ENCODE measurements around the gene ZEB2. TPM values are rescaled to one million over a fixed set of nuclear protein-coding genes. Genes with fewer than 3 reads are reported as not detected.

ZEB2 gene
- total RNA-seq, 1 experiment from 2014 or later = 1.2 TPM

DNA sequence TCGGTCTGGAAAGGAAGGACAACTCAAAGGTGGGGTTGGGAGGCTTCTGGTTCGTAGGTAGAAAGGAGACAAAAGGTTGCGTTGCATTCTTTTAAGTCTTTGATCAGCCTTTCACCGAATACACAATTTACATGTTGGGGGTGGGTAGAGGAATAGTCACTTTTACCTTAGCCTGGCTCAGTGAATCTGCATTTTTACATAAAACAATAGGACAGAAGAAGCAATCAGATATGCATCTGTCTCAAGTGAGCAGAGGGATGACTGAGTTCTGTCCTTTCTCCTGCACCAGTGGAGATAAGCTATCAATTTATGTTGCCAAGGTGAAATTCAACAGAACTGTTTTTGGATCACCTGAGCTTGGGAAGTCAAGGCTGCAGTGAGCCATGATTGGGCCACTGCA, 173.7 kb downstream of the ZEB2 start:
- H3K27ac ChIP-seq (ENCODE audit: insufficient read length, low read depth, low read length) = no peak overlapping the region
- H2BK120ac ChIP-seq (ENCODE audit: low read depth, low read length, poor library complexity, severe bottlenecking) = no peak overlapping the region
- no peaks in the 10 kb centered on the region for H3K27me3 ChIP-seq (ENCODE audit: insufficient read depth, low read length)
- H3T11ph ChIP-seq (ENCODE audit: low read length) = no peak overlapping the region
- no peak overlapping the region for H2BK12ac ChIP-seq (ENCODE audit: insufficient read length, low read depth, low read length)
- H3K14ac ChIP-seq (ENCODE audit: insufficient read depth, low read length) = no peak overlapping the region
- no peak overlapping the region for H2AK5ac ChIP-seq (ENCODE audit: insufficient read length, low read length)
- H3K23me2 ChIP-seq (ENCODE audit: insufficient read length, low read depth, low read length, poor library complexity, severe bottlenecking) = no peaks in the 10 kb centered on the region
- H3K23ac ChIP-seq (ENCODE audit: insufficient read length, low read depth, low read length) = no peak overlapping the region
- H2AFZ ChIP-seq (ENCODE audit: low read length) = no peak overlapping the region
- peaks cover 10% of the 10 kb centered on the region; the same call in 1 of the 2 replicates for H3K4me1 ChIP-seq (ENCODE audit: insufficient read depth, low read length)
- DNase-seq = no peak
- WGBS (ENCODE audit: extremely low coverage, insufficient read length, low lambda C conversion rate) = no CpG with 5 or more reads among the region's 4 CpGs
- no peaks in the 10 kb centered on the region for H3K9me3 ChIP-seq (ENCODE audit: control insufficient read depth, low read depth, low read length)
- Mint-ChIP-seq H3K27ac (no peak overlapping the region), H3K4me1 (peaks cover 38 to 41% of the 10 kb centered on the region in 2 experiments), H3K36me3 (ENCODE audit: insufficient read depth in 1 of 3, low read depth in 3 of 3) (no peaks in the 10 kb centered on the region), H3K4me3 (no peak overlapping the region), H3K27me3 (ENCODE audit: low read depth) (peaks cover 1% of the 10 kb centered on the region), H3K9me3 (no peaks in the 10 kb centered on the region)
- no peak overlapping the region for H4K5ac ChIP-seq (ENCODE audit: insufficient read length, low read depth, low read length)
- no peaks in the 10 kb centered on the region for H3K79me1 ChIP-seq (ENCODE audit: insufficient read depth, low read depth, low read length, poor library complexity, severe bottlenecking)
- no peaks in the 10 kb centered on the region for H3K79me2 ChIP-seq (ENCODE audit: insufficient read depth, low read length)
- H2BK15ac ChIP-seq (ENCODE audit: low read depth, low read length) = no peak overlapping the region
- H3K4ac ChIP-seq (ENCODE audit: low read depth, low read length) = no peak overlapping the region
- H2BK5ac ChIP-seq (ENCODE audit: insufficient read length, low read length) = no peak overlapping the region
- no peak overlapping the region for H4K8ac ChIP-seq (replicated peaks; ENCODE audit: insufficient read length, low read depth, low read length)
- no peak overlapping the region for H3K4me2 ChIP-seq (ENCODE audit: insufficient read depth, insufficient read length, low read length)
- no peak overlapping the region for H4K91ac ChIP-seq (ENCODE audit: insufficient read length, low read depth, low read length)
- H2BK20ac ChIP-seq (ENCODE audit: low read depth, low read length, poor library complexity, severe bottlenecking) = no peak overlapping the region
- H4K20me1 ChIP-seq (ENCODE audit: control insufficient read depth, insufficient read depth, insufficient read length) = no peaks in the 10 kb centered on the region
- H3K18ac ChIP-seq (ENCODE audit: insufficient read length, low read depth, low read length) = no peak overlapping the region
- no peak overlapping the region for H3K9ac ChIP-seq (ENCODE audit: extremely low read depth, insufficient read length, low read length)
- TF ChIP-seq, protein P1, sequence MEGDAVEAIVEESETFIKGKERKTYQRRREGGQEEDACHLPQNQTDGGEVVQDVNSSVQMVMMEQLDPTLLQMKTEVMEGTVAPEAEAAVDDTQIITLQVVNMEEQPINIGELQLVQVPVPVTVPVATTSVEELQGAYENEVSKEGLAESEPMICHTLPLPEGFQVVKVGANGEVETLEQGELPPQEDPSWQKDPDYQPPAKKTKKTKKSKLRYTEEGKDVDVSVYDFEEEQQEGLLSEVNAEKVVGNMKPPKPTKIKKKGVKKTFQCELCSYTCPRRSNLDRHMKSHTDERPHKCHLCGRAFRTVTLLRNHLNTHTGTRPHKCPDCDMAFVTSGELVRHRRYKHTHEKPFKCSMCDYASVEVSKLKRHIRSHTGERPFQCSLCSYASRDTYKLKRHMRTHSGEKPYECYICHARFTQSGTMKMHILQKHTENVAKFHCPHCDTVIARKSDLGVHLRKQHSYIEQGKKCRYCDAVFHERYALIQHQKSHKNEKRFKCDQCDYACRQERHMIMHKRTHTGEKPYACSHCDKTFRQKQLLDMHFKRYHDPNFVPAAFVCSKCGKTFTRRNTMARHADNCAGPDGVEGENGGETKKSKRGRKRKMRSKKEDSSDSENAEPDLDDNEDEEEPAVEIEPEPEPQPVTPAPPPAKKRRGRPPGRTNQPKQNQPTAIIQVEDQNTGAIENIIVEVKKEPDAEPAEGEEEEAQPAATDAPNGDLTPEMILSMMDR (conservative IDR thresholded peaks at IDR 0.05) = no peak
- no peak overlapping the region for H3K56ac ChIP-seq (ENCODE audit: insufficient read length, low read depth, low read length)

Data from H9 (cell line).